ENCODE results near the gene DRG2.

Gene DRG2

GRCh38 chr17:18143044-18143936 is 55.5 kb downstream of the DRG2 start:
- in situ Hi-C loops (cut with HindIII; ENCODE audit: low sequenced_read_pairs), result no loop called here
- TF ChIP-seq CTCF (IDR thresholded peaks at IDR 0.05; ENCODE audit: low read depth, low read length, missing control alignments), result peak; percentile 50
- no peak for DNase-seq (ENCODE audit: low read depth)
- H3K4me3 ChIP-seq (ENCODE audit: low read depth, low read length), result no peak overlapping the region

- in situ Hi-C loops (cut with HindIII; ENCODE audit: low sequenced_read_pairs), result no loop called here
- no peak overlapping the region for H3K4me3 ChIP-seq (ENCODE audit: low read depth, low read length)
- no peak for TF ChIP-seq CTCF (IDR thresholded peaks at IDR 0.05; ENCODE audit: low read depth, low read length, missing control alignments)
- no peak for DNase-seq (ENCODE audit: low read depth)
These were observed 56.5 kb downstream of the DRG2 start for GRCh38 chr17:18144261-18144660.

GRCh38 chr17:18144855-18145254 is 57.1 kb downstream of the DRG2 start:
- TF ChIP-seq CTCF (IDR thresholded peaks at IDR 0.05; ENCODE audit: low read depth, low read length, missing control alignments), result no peak

GRCh38 chr17:18145811-18146210 is 58.1 kb downstream of the DRG2 start:
- no peak for DNase-seq (ENCODE audit: low read depth)
- TF ChIP-seq CTCF (IDR thresholded peaks at IDR 0.05; ENCODE audit: low read depth, low read length, missing control alignments), result no peak
- in situ Hi-C loops (cut with HindIII; ENCODE audit: low sequenced_read_pairs), result no loop called here
- H3K4me3 ChIP-seq (ENCODE audit: low read depth, low read length), result no peak overlapping the region

More at GRCh38 chr17:18144855-18145254, 57.1 kb downstream of the DRG2 start:
- H3K4me3 ChIP-seq (ENCODE audit: low read depth, low read length), result no peak overlapping the region
- in situ Hi-C loops (cut with HindIII; ENCODE audit: low sequenced_read_pairs), result no loop called here
- DNase-seq (ENCODE audit: low read depth), result no peak

- in situ Hi-C loops (cut with HindIII; ENCODE audit: low sequenced_read_pairs), result no loop called here
- DNase-seq (ENCODE audit: low read depth), result no peak
- no peak for TF ChIP-seq CTCF (IDR thresholded peaks at IDR 0.05; ENCODE audit: low read depth, low read length, missing control alignments)
- no peak overlapping the region for H3K4me3 ChIP-seq (ENCODE audit: low read depth, low read length)
These were observed 58.5 kb downstream of the DRG2 start for GRCh38 chr17:18146259-18146658.

GRCh38 chr17:18146980-18147379 is 59.2 kb downstream of the DRG2 start:
- no peak for TF ChIP-seq CTCF (IDR thresholded peaks at IDR 0.05; ENCODE audit: low read depth, low read length, missing control alignments)
- H3K4me3 ChIP-seq (ENCODE audit: low read depth, low read length), result no peak overlapping the region
- DNase-seq (ENCODE audit: low read depth), result no peak
- in situ Hi-C loops (cut with HindIII; ENCODE audit: low sequenced_read_pairs), result no loop called here
